ENCODE measurements around the gene AQP5.

AQP5 gene

DNA sequence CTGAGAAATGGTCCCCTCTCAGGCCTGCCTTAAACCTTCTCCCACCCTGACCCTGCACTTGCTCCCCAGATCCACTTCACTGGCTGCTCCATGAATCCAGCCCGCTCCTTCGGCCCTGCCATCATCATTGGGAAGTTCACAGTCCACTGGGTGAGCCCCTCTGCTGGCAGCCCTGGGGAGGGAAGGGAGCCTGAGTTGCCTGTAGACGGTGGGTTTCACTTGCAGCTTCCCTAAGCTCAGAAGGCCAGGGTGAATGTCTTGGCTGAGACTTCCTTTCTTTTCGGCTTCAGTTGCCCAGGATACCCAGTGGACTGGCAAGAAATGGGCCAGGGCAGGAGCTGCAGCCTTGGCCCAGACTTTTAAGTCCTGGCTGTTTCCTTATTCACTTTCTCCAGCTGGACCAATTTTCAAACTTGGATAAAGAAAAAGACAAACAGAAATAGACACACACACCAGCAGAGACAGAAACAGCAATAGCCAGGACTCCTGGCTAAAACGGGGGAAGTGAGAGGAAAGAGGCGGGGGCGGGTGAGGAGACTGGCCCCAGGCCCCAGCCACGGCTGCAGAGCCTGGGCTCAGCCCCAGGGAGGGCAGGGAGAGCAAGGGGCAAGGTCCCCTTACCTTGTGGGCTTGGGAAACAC is 13.1 kb downstream of the AQP5 start:
- Histone ChIP-seq H3K9me3 (ENCODE audit: severe bottlenecking) (no peaks in the 10 kb centered on the region), H3K4me3 (ENCODE audit: severe bottlenecking) (no peak overlapping the region), H3K27ac (ENCODE audit: poor library complexity, severe bottlenecking) (no peak overlapping the region), H3K36me3 (ENCODE audit: low read depth) (no peaks in the 10 kb centered on the region), H3K27me3 (ENCODE audit: insufficient read depth, poor library complexity, severe bottlenecking) (no peaks in the 10 kb centered on the region), H3K4me1 (ENCODE audit: insufficient read depth, poor library complexity, severe bottlenecking) (no peaks in the 10 kb centered on the region)
- ATAC-seq (ENCODE audit: low read depth) (no peak), DNase-seq (ENCODE audit: low spot score) (no peak)
- TF ChIP-seq CTCF (IDR thresholded peaks at IDR 0.05; ENCODE audit: poor library complexity, severe bottlenecking): no peak

DNA sequence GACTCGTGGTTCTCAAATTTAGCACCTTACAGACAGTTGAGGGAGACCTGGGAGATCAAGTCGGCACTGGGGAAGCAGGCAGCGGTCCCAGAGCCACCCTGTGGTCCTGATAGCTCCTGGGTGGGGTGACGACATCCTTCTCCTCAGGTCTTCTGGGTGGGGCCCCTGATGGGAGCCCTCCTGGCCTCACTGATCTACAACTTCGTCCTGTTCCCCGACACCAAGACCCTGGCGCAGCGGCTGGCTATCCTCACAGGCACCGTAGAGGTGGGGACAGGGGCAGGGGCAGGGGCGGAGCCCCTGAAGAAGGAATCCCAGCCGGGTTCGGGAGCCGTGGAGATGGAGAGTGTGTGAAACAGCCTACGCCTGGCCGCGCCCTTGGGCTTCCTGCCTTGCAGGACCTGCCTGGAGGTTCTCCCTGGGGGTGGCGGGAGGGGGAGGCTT is 13.7 kb downstream of the AQP5 start:
- Histone ChIP-seq H3K27ac (ENCODE audit: poor library complexity, severe bottlenecking) (no peak overlapping the region), H3K27me3 (ENCODE audit: insufficient read depth, poor library complexity, severe bottlenecking) (no peaks in the 10 kb centered on the region), H3K4me1 (ENCODE audit: insufficient read depth, poor library complexity, severe bottlenecking) (no peaks in the 10 kb centered on the region), H3K4me3 (ENCODE audit: severe bottlenecking) (no peak overlapping the region), H3K36me3 (ENCODE audit: low read depth) (no peaks in the 10 kb centered on the region), H3K9me3 (ENCODE audit: severe bottlenecking) (no peaks in the 10 kb centered on the region)
- no peak for DNase-seq (ENCODE audit: low spot score)
- ATAC-seq (ENCODE audit: low read depth): no peak
- no peak for TF ChIP-seq CTCF (IDR thresholded peaks at IDR 0.05; ENCODE audit: poor library complexity, severe bottlenecking)

- H3K36me3 ChIP-seq (ENCODE audit: low read depth): no peaks in the 10 kb centered on the region
- H3K4me1 ChIP-seq (ENCODE audit: insufficient read depth, poor library complexity, severe bottlenecking): no peaks in the 10 kb centered on the region
- no peaks in the 10 kb centered on the region for H3K27me3 ChIP-seq (ENCODE audit: insufficient read depth, poor library complexity, severe bottlenecking)
- H3K4me3 ChIP-seq (ENCODE audit: severe bottlenecking): no peak overlapping the region
- no peak overlapping the region for H3K27ac ChIP-seq (ENCODE audit: poor library complexity, severe bottlenecking)
- no peaks in the 10 kb centered on the region for H3K9me3 ChIP-seq (ENCODE audit: severe bottlenecking)
- no peak for TF ChIP-seq CTCF (IDR thresholded peaks at IDR 0.05; ENCODE audit: poor library complexity, severe bottlenecking)
- no peak for DNase-seq (ENCODE audit: low spot score)
- no peak for ATAC-seq (ENCODE audit: low read depth)
Measured at GRCh38 chr12:49976557-49976956, 14.9 kb downstream of the AQP5 start.

GRCh38 chr12:49978125-49978524 is 16.5 kb downstream of the AQP5 start:
- Histone ChIP-seq H3K27ac (ENCODE audit: poor library complexity, severe bottlenecking) (no peak overlapping the region), H3K9me3 (ENCODE audit: severe bottlenecking) (no peaks in the 10 kb centered on the region), H3K4me3 (ENCODE audit: severe bottlenecking) (no peak overlapping the region), H3K4me1 (ENCODE audit: insufficient read depth, poor library complexity, severe bottlenecking) (no peaks in the 10 kb centered on the region), H3K27me3 (ENCODE audit: insufficient read depth, poor library complexity, severe bottlenecking) (no peaks in the 10 kb centered on the region), H3K36me3 (ENCODE audit: low read depth) (no peaks in the 10 kb centered on the region)
- ATAC-seq (ENCODE audit: low read depth): no peak
- TF ChIP-seq CTCF (IDR thresholded peaks at IDR 0.05; ENCODE audit: poor library complexity, severe bottlenecking): no peak
- no peak for DNase-seq (ENCODE audit: low spot score)

DNA sequence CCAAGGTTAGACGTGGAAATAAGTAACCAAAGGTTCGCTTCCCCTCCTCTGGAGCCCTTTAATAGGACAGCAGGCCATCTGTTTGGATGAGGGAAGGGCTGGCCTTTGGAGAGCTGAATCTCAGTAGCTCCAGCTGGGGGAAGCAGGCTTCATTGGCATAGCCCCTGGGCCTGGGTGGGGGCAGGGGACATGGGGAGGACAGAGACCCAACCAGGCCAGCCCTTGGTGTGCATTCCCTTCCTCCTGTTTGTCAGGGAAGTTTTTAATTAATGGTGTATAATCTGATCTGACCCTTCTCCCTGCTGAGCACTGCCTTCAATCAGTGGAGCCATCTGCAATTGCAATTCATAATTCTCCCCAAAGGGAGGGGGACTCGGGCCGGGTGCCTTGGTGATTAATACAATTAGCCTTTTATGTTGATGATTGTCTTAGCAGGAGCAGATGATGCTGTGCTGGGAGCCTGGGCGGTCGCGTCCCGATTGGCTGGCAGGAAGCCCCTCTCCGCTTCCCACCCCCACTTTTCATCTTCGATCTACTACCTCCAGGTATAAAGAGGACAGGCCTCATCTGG is 17.4 kb downstream of the AQP5 start:
- ATAC-seq (ENCODE audit: low read depth) (no peak), DNase-seq (ENCODE audit: low spot score) (no peak)
- TF ChIP-seq CTCF (IDR thresholded peaks at IDR 0.05; ENCODE audit: poor library complexity, severe bottlenecking): no peak
- Histone ChIP-seq H3K9me3 (ENCODE audit: severe bottlenecking) (no peaks in the 10 kb centered on the region), H3K4me3 (ENCODE audit: severe bottlenecking) (no peak overlapping the region), H3K27me3 (ENCODE audit: insufficient read depth, poor library complexity, severe bottlenecking) (no peaks in the 10 kb centered on the region), H3K4me1 (ENCODE audit: insufficient read depth, poor library complexity, severe bottlenecking) (peaks cover 2% of the 10 kb centered on the region), H3K36me3 (ENCODE audit: low read depth) (no peaks in the 10 kb centered on the region), H3K27ac (ENCODE audit: poor library complexity, severe bottlenecking) (no peak overlapping the region)
